NB4 (cell line): ENCODE measurements around the gene RORB.

Source experiments
- DNase-seq: peaks from one replicate; pipeline ENCODE4 v3.0.0; 2010; ENCODE audit warnings: low read depth
- H3K4me3 ChIP-seq: one replicate; pipeline ENCODE4 v1.5.1; 2011; ENCODE audit warnings: mild to moderate bottlenecking, low read depth, low read length, moderate library complexity
- CTCF ChIP-seq: IDR thresholded peaks from one replicate; pipeline ENCODE4 v1.5.1; 2012; ENCODE audit warnings: low read depth, low read length
- MYC ChIP-seq: IDR thresholded peaks from 2 replicates; pipeline ENCODE4 v1.6.1; 2011; ENCODE audit warnings: low read depth, low read length
- POLR2A ChIP-seq: IDR thresholded peaks from 2 replicates; pipeline ENCODE4 v1.6.1; 2011; ENCODE audit warnings: mild to moderate bottlenecking; ENCODE audit not compliant: insufficient read length; ENCODE audit errors: extremely low read depth
- TF ChIP-seq, protein P1 (sequence below): IDR thresholded peaks from 2 replicates; pipeline ENCODE4 v1.6.1; 2011; ENCODE audit warnings: low read depth, low read length

The RORB gene

DNA sequence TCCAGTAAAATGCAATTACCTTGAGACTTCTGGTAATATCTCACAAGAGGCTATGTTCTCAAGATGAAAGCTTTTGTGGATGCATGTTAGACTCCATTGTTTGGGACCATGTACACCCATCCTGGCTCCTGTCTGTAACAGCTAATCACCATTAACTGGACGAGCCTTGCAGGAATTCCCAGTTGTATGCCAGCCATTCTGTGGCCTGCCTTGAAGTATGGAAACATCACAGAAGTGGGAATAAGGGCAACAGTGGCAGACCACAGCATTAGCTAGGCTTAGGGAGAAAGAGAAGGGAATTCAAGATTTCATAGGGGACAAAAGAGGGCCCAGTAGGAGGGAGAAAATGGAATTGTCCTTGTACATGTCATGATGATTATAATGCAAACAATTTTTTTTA is 79.0 kb downstream of the RORB start:
- TF ChIP-seq MYC (no peak), CTCF (no peak), POLR2A (no peak)
- TF ChIP-seq, protein P1, sequence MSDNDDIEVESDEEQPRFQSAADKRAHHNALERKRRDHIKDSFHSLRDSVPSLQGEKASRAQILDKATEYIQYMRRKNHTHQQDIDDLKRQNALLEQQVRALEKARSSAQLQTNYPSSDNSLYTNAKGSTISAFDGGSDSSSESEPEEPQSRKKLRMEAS, result no peak
- H3K4me3 ChIP-seq, result no peak overlapping the region
- no peak for DNase-seq

GRCh38 chr9:74577956-74578355 is 80.8 kb downstream of the RORB start:
- TF ChIP-seq, protein P1, result no peak
- no peak for TF ChIP-seq MYC
- no peak for TF ChIP-seq POLR2A
- no peak for TF ChIP-seq CTCF
- DNase-seq, result peak; percentile 0
- no peak overlapping the region for H3K4me3 ChIP-seq

DNA sequence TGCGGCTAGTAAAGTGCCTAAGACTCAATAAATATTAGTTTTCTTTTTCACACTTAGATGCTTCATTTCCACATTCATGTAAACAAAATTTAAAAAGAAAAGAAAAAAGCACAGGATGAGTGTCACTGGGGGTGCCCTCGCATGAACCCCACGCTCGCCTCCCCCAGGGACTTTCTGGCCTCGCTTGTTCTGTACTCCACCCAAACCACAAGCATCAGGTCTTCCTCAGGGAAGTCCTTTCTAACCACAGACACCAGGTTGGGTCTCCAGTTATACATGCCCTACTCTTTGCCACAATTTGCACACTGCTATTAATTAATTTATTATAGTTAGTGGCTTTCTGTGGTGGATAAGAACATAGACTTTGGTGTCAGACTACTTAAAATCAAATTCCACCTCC is 92.4 kb downstream of the RORB start:
- H3K4me3 ChIP-seq, result no peak overlapping the region
- no peak for DNase-seq
- TF ChIP-seq, protein P1, result no peak
- TF ChIP-seq MYC (no peak), POLR2A (no peak), CTCF (no peak)

GRCh38 chr9:74595286-74595685 is 98.2 kb downstream of the RORB start:
- no peak for DNase-seq
- H3K4me3 ChIP-seq, result no peak overlapping the region
- TF ChIP-seq POLR2A (no peak), MYC (no peak), CTCF (no peak)
- TF ChIP-seq, protein P1, result no peak

DNA sequence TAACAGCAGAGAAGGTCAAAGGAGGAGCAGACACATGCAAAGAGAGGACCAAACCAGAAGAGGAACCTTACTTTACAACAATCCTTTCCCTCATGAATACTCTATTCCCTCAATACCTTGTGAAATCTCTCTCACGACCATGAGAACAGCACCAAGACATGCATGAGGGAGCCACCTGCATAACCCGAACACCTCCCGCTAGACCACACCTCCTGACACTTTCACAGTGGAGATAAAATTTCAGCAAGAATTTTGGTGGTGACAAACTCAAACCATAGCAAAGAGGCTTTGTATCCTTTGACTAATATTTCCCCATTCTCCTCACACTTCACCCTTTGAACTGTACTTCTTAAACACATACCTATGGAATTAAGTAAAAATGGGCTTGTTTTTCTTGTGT is 101.7 kb downstream of the RORB start:
- TF ChIP-seq, protein P1, result no peak
- TF ChIP-seq POLR2A, result no peak
- TF ChIP-seq CTCF, result no peak
- TF ChIP-seq MYC, result no peak
- DNase-seq, result no peak
- no peak overlapping the region for H3K4me3 ChIP-seq
